ENCODE data around the gene SCARB1.
"Not testable (repeated sequence)": the region's sequence is repeated elsewhere in the genome, so short reads cannot be mapped to it uniquely, and the experiment has no call there.

Gene SCARB1

DNA sequence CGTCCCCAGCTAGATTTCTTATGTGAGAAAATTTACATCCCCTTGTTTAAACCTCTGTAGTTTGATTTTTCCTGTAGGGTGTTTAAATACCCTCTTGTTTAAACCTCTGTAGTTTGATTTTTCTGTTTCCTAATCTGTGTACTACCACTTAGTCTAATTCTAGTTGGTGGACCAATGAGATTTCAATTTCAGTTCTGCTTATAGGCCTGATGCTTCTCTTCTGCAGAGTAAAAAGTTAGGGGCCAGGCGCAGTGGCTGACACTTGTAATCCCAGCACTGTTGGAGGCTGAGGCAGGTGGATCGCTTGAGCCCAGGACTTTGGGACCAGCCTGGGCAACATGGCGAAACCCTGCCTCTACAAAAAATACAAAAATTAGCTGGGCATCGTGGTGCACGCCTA lies 39.3 kb upstream of the SCARB1 start:
- TF ChIP-seq SPI1 (IDR thresholded peaks at IDR 0.05; ENCODE audit: borderline replicate concordance, low read depth) (no peak), GABPA (IDR thresholded peaks at IDR 0.05; ENCODE audit: low read depth) (no peak), POLR2AphosphoS5 (IDR thresholded peaks at IDR 0.05; ENCODE audit: low read depth) (no peak)
- TF ChIP-seq, protein P1, sequence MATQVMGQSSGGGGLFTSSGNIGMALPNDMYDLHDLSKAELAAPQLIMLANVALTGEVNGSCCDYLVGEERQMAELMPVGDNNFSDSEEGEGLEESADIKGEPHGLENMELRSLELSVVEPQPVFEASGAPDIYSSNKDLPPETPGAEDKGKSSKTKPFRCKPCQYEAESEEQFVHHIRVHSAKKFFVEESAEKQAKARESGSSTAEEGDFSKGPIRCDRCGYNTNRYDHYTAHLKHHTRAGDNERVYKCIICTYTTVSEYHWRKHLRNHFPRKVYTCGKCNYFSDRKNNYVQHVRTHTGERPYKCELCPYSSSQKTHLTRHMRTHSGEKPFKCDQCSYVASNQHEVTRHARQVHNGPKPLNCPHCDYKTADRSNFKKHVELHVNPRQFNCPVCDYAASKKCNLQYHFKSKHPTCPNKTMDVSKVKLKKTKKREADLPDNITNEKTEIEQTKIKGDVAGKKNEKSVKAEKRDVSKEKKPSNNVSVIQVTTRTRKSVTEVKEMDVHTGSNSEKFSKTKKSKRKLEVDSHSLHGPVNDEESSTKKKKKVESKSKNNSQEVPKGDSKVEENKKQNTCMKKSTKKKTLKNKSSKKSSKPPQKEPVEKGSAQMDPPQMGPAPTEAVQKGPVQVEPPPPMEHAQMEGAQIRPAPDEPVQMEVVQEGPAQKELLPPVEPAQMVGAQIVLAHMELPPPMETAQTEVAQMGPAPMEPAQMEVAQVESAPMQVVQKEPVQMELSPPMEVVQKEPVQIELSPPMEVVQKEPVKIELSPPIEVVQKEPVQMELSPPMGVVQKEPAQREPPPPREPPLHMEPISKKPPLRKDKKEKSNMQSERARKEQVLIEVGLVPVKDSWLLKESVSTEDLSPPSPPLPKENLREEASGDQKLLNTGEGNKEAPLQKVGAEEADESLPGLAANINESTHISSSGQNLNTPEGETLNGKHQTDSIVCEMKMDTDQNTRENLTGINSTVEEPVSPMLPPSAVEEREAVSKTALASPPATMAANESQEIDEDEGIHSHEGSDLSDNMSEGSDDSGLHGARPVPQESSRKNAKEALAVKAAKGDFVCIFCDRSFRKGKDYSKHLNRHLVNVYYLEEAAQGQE (IDR thresholded peaks at IDR 0.05; ENCODE audit: insufficient replicate concordance, low read depth): no peak
- TF ChIP-seq, protein P2, sequence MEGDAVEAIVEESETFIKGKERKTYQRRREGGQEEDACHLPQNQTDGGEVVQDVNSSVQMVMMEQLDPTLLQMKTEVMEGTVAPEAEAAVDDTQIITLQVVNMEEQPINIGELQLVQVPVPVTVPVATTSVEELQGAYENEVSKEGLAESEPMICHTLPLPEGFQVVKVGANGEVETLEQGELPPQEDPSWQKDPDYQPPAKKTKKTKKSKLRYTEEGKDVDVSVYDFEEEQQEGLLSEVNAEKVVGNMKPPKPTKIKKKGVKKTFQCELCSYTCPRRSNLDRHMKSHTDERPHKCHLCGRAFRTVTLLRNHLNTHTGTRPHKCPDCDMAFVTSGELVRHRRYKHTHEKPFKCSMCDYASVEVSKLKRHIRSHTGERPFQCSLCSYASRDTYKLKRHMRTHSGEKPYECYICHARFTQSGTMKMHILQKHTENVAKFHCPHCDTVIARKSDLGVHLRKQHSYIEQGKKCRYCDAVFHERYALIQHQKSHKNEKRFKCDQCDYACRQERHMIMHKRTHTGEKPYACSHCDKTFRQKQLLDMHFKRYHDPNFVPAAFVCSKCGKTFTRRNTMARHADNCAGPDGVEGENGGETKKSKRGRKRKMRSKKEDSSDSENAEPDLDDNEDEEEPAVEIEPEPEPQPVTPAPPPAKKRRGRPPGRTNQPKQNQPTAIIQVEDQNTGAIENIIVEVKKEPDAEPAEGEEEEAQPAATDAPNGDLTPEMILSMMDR (IDR thresholded peaks at IDR 0.05; ENCODE audit: insufficient read depth, low read length): no peak
- DNase-seq (ENCODE audit: low read depth in 1 of 2, low spot score in 1 of 2): no peak
- Histone ChIP-seq H3K4me3 (replicated peaks; ENCODE audit: insufficient read depth, low read length) (no peak overlapping the region), H3K27ac (replicated peaks) (no peak overlapping the region), H3K27me3 (ENCODE audit: insufficient read depth, poor library complexity, severe bottlenecking) (no peaks in the 10 kb centered on the region)

DNA sequence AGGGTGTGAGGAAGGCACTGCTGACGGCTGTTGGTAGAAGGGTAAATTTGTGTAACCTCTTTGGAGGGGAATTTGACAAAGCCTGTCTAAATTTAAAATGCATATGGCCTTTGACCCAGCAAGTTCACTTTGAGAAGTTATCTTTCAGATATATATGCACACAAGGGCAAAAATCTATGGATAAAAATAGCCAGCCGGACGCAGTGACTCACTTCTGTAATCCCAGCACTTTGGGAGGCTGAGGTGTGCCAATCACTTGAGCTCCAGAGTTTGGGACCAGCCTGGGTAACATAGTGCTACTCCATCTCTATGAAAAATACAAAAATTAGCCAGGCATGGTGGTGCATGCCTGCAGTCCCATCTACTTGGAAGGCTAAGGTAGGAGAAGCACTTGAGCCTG lies 37.3 kb upstream of the SCARB1 start:
- DNase-seq (ENCODE audit: low read depth in 1 of 2, low spot score in 1 of 2): no peak
- no peaks in the 10 kb centered on the region for H3K27me3 ChIP-seq (ENCODE audit: insufficient read depth, poor library complexity, severe bottlenecking)
- H3K27ac ChIP-seq (replicated peaks): no peak overlapping the region
- TF ChIP-seq SPI1 (IDR thresholded peaks at IDR 0.05; ENCODE audit: borderline replicate concordance, low read depth) (no peak), POLR2AphosphoS5 (IDR thresholded peaks at IDR 0.05; ENCODE audit: low read depth) (no peak), GABPA (IDR thresholded peaks at IDR 0.05; ENCODE audit: low read depth) (no peak)
- TF ChIP-seq, protein P1 (IDR thresholded peaks at IDR 0.05; ENCODE audit: insufficient replicate concordance, low read depth): no peak
- TF ChIP-seq, protein P2 (IDR thresholded peaks at IDR 0.05; ENCODE audit: insufficient read depth, low read length): no peak
- no peak overlapping the region for H3K4me3 ChIP-seq (replicated peaks; ENCODE audit: insufficient read depth, low read length)

DNA sequence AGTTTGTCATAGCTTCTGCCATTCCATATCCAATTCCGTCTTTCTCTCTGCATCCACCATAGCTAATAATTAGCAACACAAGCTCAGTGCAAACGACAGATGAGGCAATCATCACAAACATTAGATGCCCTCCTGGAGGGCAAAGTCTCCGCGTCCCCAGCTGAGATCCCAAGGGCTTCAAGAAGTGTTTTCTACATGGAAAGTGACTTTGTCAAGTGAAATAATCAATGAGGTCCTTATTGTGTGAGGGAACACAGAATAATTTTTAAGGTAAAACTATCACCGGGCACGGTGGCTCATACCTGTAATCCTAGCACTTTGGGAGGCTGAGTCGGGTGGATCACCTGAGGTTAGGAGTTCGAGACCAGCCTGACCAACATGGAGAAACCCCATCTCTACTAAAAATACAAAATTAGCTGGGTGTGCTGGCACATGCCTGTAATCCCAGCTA lies 36.7 kb upstream of the SCARB1 start:
- not testable (repeated sequence) for H3K4me3 ChIP-seq (replicated peaks; ENCODE audit: insufficient read depth, low read length); H3K27me3 ChIP-seq (ENCODE audit: insufficient read depth, poor library complexity, severe bottlenecking); DNase-seq (ENCODE audit: low read depth in 1 of 2, low spot score in 1 of 2); H3K27ac ChIP-seq (replicated peaks)

DNA sequence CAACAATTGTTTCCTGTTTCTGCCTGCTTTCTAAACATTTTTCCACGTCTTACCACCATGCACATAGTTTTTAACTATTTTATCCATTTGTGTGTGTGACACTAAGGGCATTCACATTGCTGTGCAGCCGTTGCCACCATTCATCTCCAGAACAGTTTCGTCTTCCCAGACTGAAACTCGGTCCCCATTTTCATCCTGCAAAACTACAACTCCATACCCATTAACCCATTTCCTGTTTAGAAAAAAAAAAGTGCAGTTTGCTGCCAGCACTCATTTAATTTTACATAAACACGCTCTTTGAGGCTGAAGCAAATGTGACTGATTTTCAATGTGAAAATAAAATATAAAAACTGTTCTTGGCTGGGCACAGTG lies 35.2 kb upstream of the SCARB1 start:
- no peak for DNase-seq (ENCODE audit: low read depth in 1 of 2, low spot score in 1 of 2)
- H3K4me3 ChIP-seq (replicated peaks; ENCODE audit: insufficient read depth, low read length): no peak overlapping the region
- TF ChIP-seq, protein P1 (IDR thresholded peaks at IDR 0.05; ENCODE audit: insufficient replicate concordance, low read depth): no peak
- TF ChIP-seq SPI1 (IDR thresholded peaks at IDR 0.05; ENCODE audit: borderline replicate concordance, low read depth) (no peak), POLR2AphosphoS5 (IDR thresholded peaks at IDR 0.05; ENCODE audit: low read depth) (no peak), GABPA (IDR thresholded peaks at IDR 0.05; ENCODE audit: low read depth) (no peak)
- TF ChIP-seq, protein P2 (IDR thresholded peaks at IDR 0.05; ENCODE audit: insufficient read depth, low read length): no peak
- no peaks in the 10 kb centered on the region for H3K27me3 ChIP-seq (ENCODE audit: insufficient read depth, poor library complexity, severe bottlenecking)
- H3K27ac ChIP-seq (replicated peaks): no peak overlapping the region

Measured in HL-60 (cell line).